ENCODE results near the gene AFF1. TPM values are rescaled to one million over a fixed set of nuclear protein-coding genes. Genes with fewer than 3 reads are reported as not detected.

AFF1 gene
- total RNA-seq, 4 donors from 2014 or later: 155 to 238 (median 192) TPM

GRCh38 chr4:86901864-86902263 is 32.9 kb upstream of the AFF1 start:
- 92 to 99% methylated on average over 3 of the region's 3 CpGs for WGBS, 2 donors
- no peaks in the 10 kb centered on the region for H3K27me3 ChIP-seq
- no peak for DNase-seq
- TF ChIP-seq, protein P1, sequence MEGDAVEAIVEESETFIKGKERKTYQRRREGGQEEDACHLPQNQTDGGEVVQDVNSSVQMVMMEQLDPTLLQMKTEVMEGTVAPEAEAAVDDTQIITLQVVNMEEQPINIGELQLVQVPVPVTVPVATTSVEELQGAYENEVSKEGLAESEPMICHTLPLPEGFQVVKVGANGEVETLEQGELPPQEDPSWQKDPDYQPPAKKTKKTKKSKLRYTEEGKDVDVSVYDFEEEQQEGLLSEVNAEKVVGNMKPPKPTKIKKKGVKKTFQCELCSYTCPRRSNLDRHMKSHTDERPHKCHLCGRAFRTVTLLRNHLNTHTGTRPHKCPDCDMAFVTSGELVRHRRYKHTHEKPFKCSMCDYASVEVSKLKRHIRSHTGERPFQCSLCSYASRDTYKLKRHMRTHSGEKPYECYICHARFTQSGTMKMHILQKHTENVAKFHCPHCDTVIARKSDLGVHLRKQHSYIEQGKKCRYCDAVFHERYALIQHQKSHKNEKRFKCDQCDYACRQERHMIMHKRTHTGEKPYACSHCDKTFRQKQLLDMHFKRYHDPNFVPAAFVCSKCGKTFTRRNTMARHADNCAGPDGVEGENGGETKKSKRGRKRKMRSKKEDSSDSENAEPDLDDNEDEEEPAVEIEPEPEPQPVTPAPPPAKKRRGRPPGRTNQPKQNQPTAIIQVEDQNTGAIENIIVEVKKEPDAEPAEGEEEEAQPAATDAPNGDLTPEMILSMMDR (IDR thresholded peaks at IDR 0.05): no peak
- TF ChIP-seq POLR2A (IDR thresholded peaks at IDR 0.05): no peak
- no peak overlapping the region for H3K27ac ChIP-seq
- intact Hi-C loops (cut with DNase I): no loop called here
- H3K4me1 ChIP-seq: peaks cover 6% of the 10 kb centered on the region in 2 donors
- H3K9me3 ChIP-seq: no peaks in the 10 kb centered on the region
- H3K4me3 ChIP-seq (replicated peaks in 1 of 3): no peak overlapping the region
- no peaks in the 10 kb centered on the region for H3K36me3 ChIP-seq

DNA sequence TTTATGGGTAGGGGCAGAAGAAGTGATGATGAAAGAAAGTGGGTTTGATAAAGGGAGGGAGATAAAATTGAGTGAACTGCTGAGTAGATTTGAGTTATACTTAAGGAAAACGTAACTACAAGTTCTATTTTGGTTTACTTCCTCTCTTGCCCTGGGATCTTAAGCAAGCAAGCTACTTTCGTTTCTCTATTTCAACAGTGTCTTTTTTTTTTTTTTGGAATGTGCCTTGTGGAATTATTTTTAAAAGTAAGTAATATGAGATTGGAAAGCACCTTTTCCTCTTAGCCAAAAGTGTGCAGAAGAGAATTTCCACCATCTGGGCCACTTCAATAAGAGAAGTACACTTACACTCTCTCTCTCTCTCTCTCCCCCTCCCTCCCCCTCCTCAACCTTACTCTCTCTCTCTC is 26.6 kb upstream of the AFF1 start:
- Histone ChIP-seq H3K9me3 (no peaks in the 10 kb centered on the region), H3K4me3 (replicated peaks in 1 of 3) (no peak overlapping the region), H3K36me3 (no peaks in the 10 kb centered on the region), H3K4me1 (peaks cover 17 to 24% of the 10 kb centered on the region in 2 donors), H3K27ac (peak overlapping the region; percentile 74 to 94 (median 83)), H3K27me3 (no peaks in the 10 kb centered on the region)
- 2 to 7% methylated on average over 2 of the region's 2 CpGs for WGBS, 2 donors
- TF ChIP-seq, protein P1 (IDR thresholded peaks at IDR 0.05): no peak
- no peak for TF ChIP-seq POLR2A (IDR thresholded peaks at IDR 0.05)
- intact Hi-C loops (cut with DNase I): no loop called here
- DNase-seq: no peak

DNA sequence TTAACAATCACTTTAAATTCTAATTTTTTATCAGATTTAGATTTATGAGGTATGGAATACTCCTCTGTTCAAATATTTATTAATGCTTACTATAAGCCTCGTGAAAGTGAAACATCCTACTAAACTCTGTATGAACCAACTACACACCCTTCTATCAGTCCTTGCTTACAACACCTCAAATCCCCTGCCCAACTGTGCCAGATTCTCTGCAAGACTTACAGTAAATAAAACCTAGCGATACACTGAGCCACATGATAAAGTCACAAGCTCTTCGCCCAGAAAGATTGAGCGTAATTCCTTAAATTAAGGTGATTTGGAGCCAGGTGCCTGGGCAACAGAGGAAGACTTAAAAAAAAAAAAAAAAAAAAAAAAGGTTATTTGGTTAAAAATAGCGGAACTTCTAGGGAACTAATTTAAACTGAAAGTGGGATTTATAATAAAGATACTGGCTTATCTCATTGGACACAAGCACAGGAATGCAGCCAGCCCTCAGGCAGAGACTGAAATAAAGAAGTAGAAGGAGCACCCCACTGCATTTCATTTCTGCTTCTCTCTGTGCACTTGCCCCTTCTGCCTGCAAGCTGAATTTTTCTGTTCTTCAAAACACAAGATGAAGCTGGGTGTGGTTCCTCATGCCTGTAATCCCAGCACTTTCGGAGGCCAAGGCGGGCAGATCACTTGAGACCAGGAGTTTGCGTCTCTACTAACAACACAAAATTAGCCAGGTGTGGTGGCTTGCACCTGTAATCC is 25.1 kb upstream of the AFF1 start:
- no peak for DNase-seq
- H3K27me3 ChIP-seq: no peaks in the 10 kb centered on the region
- H3K36me3 ChIP-seq: no peaks in the 10 kb centered on the region
- no peak overlapping the region for H3K27ac ChIP-seq
- H3K4me3 ChIP-seq (replicated peaks in 1 of 3): no peak overlapping the region
- H3K9me3 ChIP-seq: no peaks in the 10 kb centered on the region
- 79 to 86% methylated on average over 8 of the region's 8 CpGs for WGBS, 2 donors
- intact Hi-C loops (cut with DNase I): no loop called here
- H3K4me1 ChIP-seq: peaks cover 12 to 20% of the 10 kb centered on the region in 2 donors
- TF ChIP-seq, protein P1 (IDR thresholded peaks at IDR 0.05): no peak
- no peak for TF ChIP-seq POLR2A (IDR thresholded peaks at IDR 0.05)

GRCh38 chr4:86910369-86910768 is 24.4 kb upstream of the AFF1 start:
- Histone ChIP-seq H3K27me3 (no peaks in the 10 kb centered on the region), H3K9me3 (no peaks in the 10 kb centered on the region), H3K4me3 (replicated peaks in 1 of 3) (no peak overlapping the region), H3K27ac (no peak overlapping the region), H3K36me3 (no peaks in the 10 kb centered on the region), H3K4me1 (peaks cover 11 to 18% of the 10 kb centered on the region in 2 donors)
- no peak for DNase-seq
- intact Hi-C loops (cut with DNase I): no loop called here
- 90 to 91% methylated on average over 5 of the region's 5 CpGs for WGBS, 2 donors
- TF ChIP-seq, protein P1 (IDR thresholded peaks at IDR 0.05): no peak
- no peak for TF ChIP-seq POLR2A (IDR thresholded peaks at IDR 0.05)

DNA sequence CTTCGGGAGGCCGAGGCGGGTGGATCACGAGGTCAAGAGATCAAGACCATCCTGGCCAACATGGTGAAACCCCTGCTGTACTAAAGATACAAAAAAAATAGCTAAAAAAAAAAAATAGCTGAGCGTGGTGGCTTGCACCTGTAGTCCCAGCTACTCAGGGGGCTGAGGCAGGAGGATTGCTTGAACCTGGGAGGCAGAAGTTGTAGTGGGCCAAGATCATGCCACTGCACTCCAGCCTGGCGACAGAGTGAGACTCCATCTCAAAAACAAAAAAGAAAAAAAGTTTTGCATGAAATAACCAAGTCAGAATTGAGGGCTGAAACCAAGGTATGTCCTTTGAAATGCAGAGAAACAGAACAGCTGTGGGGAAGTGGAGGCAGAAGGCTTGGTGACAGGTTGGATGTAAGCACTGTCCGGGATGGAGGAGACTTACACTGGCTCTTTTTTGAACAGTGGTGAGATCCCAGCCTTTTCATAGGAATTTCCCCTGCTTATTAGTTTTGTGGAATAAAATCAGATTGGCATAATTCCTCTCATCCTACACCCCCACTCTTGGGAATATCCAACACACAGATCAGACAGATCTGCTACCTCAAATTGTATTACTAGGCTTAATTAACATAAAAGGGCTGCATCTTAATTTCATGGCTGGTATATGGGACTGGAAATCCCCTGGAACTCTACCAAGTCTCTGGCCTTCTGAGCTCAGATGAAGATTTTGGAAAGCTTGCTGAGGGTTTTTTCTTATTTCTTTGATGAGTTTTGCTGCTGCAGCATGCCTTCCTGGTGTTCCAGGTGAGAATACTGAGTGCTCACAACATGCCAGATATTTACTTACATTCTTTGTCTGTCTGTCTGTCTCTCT is 23.8 kb upstream of the AFF1 start:
- Histone ChIP-seq H3K36me3 (no peaks in the 10 kb centered on the region), H3K27ac (no peak overlapping the region), H3K27me3 (no peaks in the 10 kb centered on the region), H3K4me1 (peaks cover 11 to 18% of the 10 kb centered on the region in 2 donors), H3K9me3 (no peaks in the 10 kb centered on the region), H3K4me3 (replicated peaks in 1 of 3) (no peak overlapping the region)
- WGBS, 2 donors: 88 to 89% methylated on average over 7 of the region's 7 CpGs
- TF ChIP-seq, protein P1 (IDR thresholded peaks at IDR 0.05): no peak
- no peak for TF ChIP-seq POLR2A (IDR thresholded peaks at IDR 0.05)
- intact Hi-C loops (cut with DNase I): no loop called here
- DNase-seq: no peak

All from thyroid gland (tissue), 4 donors.